ENCODE measurements around the gene PIGU.
A peak's percentile ranks its signal among the peaks of the same experiment; 100 is the strongest.

The PIGU gene

DNA sequence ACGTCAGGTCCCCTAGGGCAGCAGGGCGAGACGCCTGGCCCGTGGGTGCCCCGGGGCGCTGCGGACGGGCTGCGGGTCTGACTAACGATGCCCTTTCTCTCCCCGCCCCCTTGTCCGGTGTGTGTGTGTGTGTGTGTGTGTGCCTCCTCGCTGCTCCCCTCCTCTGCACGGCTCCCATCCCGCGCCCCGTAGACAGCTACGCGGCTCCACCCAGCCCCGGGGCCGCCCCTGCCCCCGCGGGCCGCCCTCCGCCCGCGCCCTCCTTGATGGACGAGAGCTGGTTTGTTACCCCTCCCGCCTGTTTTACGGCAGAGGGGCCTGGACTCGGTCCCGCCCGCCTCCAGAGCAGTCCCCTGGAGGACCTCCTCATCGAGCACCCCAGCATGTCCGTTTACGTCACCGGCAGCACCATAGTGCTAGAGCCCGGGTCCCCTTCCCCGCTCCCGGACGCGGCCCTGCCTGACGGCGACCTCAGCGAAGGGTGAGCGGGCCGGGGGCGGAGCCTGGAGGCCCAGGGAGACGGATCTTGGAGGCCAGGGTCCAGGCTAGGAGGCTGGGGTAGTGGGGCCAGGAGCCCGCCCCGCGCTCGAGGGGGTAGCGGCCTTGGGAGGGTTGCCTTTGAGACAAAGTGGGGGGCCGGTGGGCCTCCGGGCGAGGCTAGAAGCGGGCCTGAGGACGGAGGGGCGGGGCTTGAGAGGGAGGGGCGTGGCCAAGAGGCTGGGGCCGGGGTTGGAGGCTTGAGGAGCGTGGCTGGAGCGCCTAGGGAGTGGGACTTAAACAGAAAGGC lies 32.3 kb upstream of the PIGU start (continued):
- TF ChIP-seq ZNF394 (tag by site-specific recombination; IDR thresholded peaks at IDR 0.05; ENCODE audit: borderline replicate concordance) (peak; percentile 42; the same call in 1 of the 2 replicates), REPIN1 (tag by site-specific recombination; IDR thresholded peaks at IDR 0.05; ENCODE audit: low read depth) (no peak), HOXA7 (CRISPR knock-in tag; IDR thresholded peaks at IDR 0.05; ENCODE audit: borderline replicate concordance) (no peak), EGR2 (tag by site-specific recombination; IDR thresholded peaks at IDR 0.05; ENCODE audit: low read depth) (peak; percentile 97), ZBTB7A (tag by site-specific recombination; IDR thresholded peaks at IDR 0.05; ENCODE audit: low read depth) (peak; percentile 47; the same call in 1 of the 2 replicates), ZNF335 (tag by site-specific recombination; conservative IDR thresholded peaks at IDR 0.05) (peak; percentile 98), MYNN (tag by site-specific recombination; IDR thresholded peaks at IDR 0.05; ENCODE audit: borderline replicate concordance) (no peak), SCRT2 (tag by site-specific recombination; IDR thresholded peaks at IDR 0.05) (no peak), ZNF501 (tag by site-specific recombination; IDR thresholded peaks at IDR 0.05) (0 out of 2 replicates have a peak, but pooled peaks have one; percentile 48), GLIS1 (tag by site-specific recombination; IDR thresholded peaks at IDR 0.05) (peak; percentile 99), KLF1 (tag by site-specific recombination; IDR thresholded peaks at IDR 0.05) (peak; percentile 98), ATF2 (tag by site-specific recombination; IDR thresholded peaks at IDR 0.05; ENCODE audit: low read depth) (peak; percentile 67), KLF10 (tag by site-specific recombination; IDR thresholded peaks at IDR 0.05) (no peak), GLIS2 (tag by site-specific recombination; IDR thresholded peaks at IDR 0.05) (peak; percentile 98), ZBTB17 (tag by site-specific recombination; IDR thresholded peaks at IDR 0.05) (peak; percentile 75)
- TF ChIP-seq, protein P1, sequence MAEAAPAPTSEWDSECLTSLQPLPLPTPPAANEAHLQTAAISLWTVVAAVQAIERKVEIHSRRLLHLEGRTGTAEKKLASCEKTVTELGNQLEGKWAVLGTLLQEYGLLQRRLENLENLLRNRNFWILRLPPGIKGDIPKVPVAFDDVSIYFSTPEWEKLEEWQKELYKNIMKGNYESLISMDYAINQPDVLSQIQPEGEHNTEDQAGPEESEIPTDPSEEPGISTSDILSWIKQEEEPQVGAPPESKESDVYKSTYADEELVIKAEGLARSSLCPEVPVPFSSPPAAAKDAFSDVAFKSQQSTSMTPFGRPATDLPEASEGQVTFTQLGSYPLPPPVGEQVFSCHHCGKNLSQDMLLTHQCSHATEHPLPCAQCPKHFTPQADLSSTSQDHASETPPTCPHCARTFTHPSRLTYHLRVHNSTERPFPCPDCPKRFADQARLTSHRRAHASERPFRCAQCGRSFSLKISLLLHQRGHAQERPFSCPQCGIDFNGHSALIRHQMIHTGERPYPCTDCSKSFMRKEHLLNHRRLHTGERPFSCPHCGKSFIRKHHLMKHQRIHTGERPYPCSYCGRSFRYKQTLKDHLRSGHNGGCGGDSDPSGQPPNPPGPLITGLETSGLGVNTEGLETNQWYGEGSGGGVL (tag by site-specific recombination; IDR thresholded peaks at IDR 0.05), result peak; percentile 94
- TF ChIP-seq, protein P2, sequence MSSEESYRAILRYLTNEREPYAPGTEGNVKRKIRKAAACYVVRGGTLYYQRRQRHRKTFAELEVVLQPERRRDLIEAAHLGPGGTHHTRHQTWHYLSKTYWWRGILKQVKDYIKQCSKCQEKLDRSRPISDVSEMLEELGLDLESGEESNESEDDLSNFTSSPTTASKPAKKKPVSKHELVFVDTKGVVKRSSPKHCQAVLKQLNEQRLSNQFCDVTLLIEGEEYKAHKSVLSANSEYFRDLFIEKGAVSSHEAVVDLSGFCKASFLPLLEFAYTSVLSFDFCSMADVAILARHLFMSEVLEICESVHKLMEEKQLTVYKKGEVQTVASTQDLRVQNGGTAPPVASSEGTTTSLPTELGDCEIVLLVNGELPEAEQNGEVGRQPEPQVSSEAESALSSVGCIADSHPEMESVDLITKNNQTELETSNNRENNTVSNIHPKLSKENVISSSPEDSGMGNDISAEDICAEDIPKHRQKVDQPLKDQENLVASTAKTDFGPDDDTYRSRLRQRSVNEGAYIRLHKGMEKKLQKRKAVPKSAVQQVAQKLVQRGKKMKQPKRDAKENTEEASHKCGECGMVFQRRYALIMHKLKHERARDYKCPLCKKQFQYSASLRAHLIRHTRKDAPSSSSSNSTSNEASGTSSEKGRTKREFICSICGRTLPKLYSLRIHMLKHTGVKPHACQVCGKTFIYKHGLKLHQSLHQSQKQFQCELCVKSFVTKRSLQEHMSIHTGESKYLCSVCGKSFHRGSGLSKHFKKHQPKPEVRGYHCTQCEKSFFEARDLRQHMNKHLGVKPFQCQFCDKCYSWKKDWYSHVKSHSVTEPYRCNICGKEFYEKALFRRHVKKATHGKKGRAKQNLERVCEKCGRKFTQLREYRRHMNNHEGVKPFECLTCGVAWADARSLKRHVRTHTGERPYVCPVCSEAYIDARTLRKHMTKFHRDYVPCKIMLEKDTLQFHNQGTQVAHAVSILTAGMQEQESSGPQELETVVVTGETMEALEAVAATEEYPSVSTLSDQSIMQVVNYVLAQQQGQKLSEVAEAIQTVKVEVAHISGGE (tag by site-specific recombination; conservative IDR thresholded peaks at IDR 0.05; ENCODE audit: low read depth), result peak; percentile 69; the same call in 1 of the 2 replicates
- TF ChIP-seq, protein P3, sequence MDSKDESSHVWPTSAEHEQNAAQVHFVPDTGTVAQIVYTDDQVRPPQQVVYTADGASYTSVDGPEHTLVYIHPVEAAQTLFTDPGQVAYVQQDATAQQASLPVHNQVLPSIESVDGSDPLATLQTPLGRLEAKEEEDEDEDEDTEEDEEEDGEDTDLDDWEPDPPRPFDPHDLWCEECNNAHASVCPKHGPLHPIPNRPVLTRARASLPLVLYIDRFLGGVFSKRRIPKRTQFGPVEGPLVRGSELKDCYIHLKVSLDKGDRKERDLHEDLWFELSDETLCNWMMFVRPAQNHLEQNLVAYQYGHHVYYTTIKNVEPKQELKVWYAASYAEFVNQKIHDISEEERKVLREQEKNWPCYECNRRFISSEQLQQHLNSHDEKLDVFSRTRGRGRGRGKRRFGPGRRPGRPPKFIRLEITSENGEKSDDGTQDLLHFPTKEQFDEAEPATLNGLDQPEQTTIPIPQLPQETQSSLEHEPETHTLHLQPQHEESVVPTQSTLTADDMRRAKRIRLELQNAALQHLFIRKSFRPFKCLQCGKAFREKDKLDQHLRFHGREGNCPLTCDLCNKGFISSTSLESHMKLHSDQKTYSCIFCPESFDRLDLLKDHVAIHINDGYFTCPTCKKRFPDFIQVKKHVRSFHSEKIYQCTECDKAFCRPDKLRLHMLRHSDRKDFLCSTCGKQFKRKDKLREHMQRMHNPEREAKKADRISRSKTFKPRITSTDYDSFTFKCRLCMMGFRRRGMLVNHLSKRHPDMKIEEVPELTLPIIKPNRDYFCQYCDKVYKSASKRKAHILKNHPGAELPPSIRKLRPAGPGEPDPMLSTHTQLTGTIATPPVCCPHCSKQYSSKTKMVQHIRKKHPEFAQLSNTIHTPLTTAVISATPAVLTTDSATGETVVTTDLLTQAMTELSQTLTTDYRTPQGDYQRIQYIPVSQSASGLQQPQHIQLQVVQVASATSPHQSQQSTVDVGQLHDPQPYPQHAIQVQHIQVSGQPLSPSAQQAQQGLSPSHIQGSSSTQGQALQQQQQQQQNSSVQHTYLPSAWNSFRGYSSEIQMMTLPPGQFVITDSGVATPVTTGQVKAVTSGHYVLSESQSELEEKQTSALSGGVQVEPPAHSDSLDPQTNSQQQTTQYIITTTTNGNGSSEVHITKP (tag by site-specific recombination; IDR thresholded peaks at IDR 0.05), result peak; percentile 8
- TF ChIP-seq, protein P4, sequence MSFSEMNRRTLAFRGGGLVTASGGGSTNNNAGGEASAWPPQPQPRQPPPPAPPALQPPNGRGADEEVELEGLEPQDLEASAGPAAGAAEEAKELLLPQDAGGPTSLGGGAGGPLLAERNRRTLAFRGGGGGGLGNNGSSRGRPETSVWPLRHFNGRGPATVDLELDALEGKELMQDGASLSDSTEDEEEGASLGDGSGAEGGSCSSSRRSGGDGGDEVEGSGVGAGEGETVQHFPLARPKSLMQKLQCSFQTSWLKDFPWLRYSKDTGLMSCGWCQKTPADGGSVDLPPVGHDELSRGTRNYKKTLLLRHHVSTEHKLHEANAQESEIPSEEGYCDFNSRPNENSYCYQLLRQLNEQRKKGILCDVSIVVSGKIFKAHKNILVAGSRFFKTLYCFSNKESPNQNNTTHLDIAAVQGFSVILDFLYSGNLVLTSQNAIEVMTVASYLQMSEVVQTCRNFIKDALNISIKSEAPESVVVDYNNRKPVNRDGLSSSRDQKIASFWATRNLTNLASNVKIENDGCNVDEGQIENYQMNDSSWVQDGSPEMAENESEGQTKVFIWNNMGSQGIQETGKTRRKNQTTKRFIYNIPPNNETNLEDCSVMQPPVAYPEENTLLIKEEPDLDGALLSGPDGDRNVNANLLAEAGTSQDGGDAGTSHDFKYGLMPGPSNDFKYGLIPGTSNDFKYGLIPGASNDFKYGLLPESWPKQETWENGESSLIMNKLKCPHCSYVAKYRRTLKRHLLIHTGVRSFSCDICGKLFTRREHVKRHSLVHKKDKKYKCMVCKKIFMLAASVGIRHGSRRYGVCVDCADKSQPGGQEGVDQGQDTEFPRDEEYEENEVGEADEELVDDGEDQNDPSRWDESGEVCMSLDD (tag by site-specific recombination; IDR thresholded peaks at IDR 0.05), result peak; percentile 29

Measured in HEK293 (cell line).